Lung (tissue), 12 donors: ENCODE measurements around the gene GNG3. TPM values are rescaled to one million over a fixed set of nuclear protein-coding genes. Genes with fewer than 3 reads are reported as not detected.
A peak's percentile ranks its signal among the peaks of the same experiment; 100 is the strongest.

ENCODE experiments used
- ATAC-seq: fragments of 200-7000 bp; cut with Tn5 transposase; one replicate; pipeline ENCODE4 v1.9.1; 2020; ENCODE audit warnings: moderate number of reproducible peaks; ENCODE audit not compliant: insufficient read depth, low FRiP score
- DNase-seq, 3 donors: peaks; one replicate each; pipeline ENCODE4 v3.0.0-alpha.2; 2013 to 2017
- H3K27ac ChIP-seq, 2 donors: one replicate each; pipeline ENCODE4 v1.5.1; 2013; ENCODE audit warnings: mild to moderate bottlenecking in 2 of 2, moderate library complexity in 2 of 2, control low read depth in 1 of 2, inconsistent platforms in 1 of 2, low read depth in 1 of 2, low read length in 1 of 2
- H3K27me3 ChIP-seq, 3 donors: one replicate each; pipeline ENCODE4 v1.5.1; 2013; ENCODE audit warnings: low read length in 2 of 3; ENCODE audit not compliant: control insufficient read depth in 3 of 3, insufficient read depth in 3 of 3
- H3K36me3 ChIP-seq, 4 donors: one replicate each; pipeline ENCODE4 v1.5.1; 2013; ENCODE audit warnings: low read length in 4 of 4, mild to moderate bottlenecking in 1 of 4, moderate library complexity in 1 of 4; ENCODE audit not compliant: control insufficient read depth in 4 of 4, insufficient read depth in 4 of 4
- H3K4me1 ChIP-seq, 5 donors: one replicate each; pipeline ENCODE4 v1.5.1; 2013; ENCODE audit warnings: low read length in 5 of 5, mild to moderate bottlenecking in 2 of 5, moderate library complexity in 1 of 5; ENCODE audit not compliant: control insufficient read depth in 5 of 5, insufficient read depth in 5 of 5
- H3K4me3 ChIP-seq: one replicate; pipeline ENCODE4 v1.5.1; 2013; ENCODE audit warnings: mild to moderate bottlenecking, control low read depth, moderate library complexity
- H3K9ac ChIP-seq, 2 donors: one replicate each; pipeline ENCODE4 v1.5.1; 2013; ENCODE audit warnings: low read length in 2 of 2, control low read depth in 1 of 2; ENCODE audit not compliant: insufficient read depth in 1 of 2
- H3K9me3 ChIP-seq, 4 donors: one replicate each; pipeline ENCODE4 v1.5.1; 2013; ENCODE audit warnings: low read length in 3 of 4, mild to moderate bottlenecking in 1 of 4, moderate library complexity in 1 of 4; ENCODE audit not compliant: control insufficient read depth in 4 of 4, insufficient read depth in 3 of 4
- WGBS, 2 donors: extraction: QIAGEN DNeasy Blood & Tissue Kit; methylation state at CpG; one replicate each; pipeline ENCODE4 v1.1.7; 2013; 5-methylcytosine and 5-hydroxymethylcytosine counted together
- polyA plus RNA-seq, 2 donors: library from polyadenylated mRNA; stranded (reverse); fragments of 200-250 nt; gene quantifications; one replicate each; pipeline ENCODE4 v1.2.1, GENCODE V29; 2013
- total RNA-seq, 2 donors: library from RNA; depleted of rRNA in 1 of 2; stranded (reverse); fragments of >200 nt in 1 of 2; gene quantifications; one replicate each; pipeline ENCODE4 v1.2.1, GENCODE V29; 2014 to 2021
- TF ChIP-seq, protein P1 (sequence below): IDR thresholded peaks from 2 replicates; pipeline ENCODE4 v1.5.1; 2012; ENCODE audit warnings: mild to moderate bottlenecking; ENCODE audit errors: control extremely low read depth, extremely low read depth
- donor health status: control.
- donor health status: control.
- donor health status: Bipolar disorder and iron deficiency.
- donor health status: healthy.
- donor health status: DM: yes; HTN: yes; CAD: no.

The GNG3 gene
- total and polyA plus RNA-seq, 4 donors, result 0.05 to 0.40 (median 0.26) TPM; not detected in 1

GRCh38 chr11:62752994-62753735, 45.7 kb downstream of the GNG3 start:
- 66 to 72% methylated on average over 15 of the region's 15 CpGs for WGBS, 2 donors
- ATAC-seq (no peak), DNase-seq (no peak)
- peaks cover 0 to 20% (median 11%) of the 10 kb centered on the region in 4 donors for H3K36me3 ChIP-seq
- peak overlapping the region; percentile 41 to 77 for H3K27ac ChIP-seq
- peaks cover 0 to 11% (median 0%) of the 10 kb centered on the region in 5 donors for H3K4me1 ChIP-seq
- no peaks in the 10 kb centered on the region for H3K27me3 ChIP-seq
- TF ChIP-seq, protein P1, sequence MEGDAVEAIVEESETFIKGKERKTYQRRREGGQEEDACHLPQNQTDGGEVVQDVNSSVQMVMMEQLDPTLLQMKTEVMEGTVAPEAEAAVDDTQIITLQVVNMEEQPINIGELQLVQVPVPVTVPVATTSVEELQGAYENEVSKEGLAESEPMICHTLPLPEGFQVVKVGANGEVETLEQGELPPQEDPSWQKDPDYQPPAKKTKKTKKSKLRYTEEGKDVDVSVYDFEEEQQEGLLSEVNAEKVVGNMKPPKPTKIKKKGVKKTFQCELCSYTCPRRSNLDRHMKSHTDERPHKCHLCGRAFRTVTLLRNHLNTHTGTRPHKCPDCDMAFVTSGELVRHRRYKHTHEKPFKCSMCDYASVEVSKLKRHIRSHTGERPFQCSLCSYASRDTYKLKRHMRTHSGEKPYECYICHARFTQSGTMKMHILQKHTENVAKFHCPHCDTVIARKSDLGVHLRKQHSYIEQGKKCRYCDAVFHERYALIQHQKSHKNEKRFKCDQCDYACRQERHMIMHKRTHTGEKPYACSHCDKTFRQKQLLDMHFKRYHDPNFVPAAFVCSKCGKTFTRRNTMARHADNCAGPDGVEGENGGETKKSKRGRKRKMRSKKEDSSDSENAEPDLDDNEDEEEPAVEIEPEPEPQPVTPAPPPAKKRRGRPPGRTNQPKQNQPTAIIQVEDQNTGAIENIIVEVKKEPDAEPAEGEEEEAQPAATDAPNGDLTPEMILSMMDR, result no peak
- no peak overlapping the region for H3K4me3 ChIP-seq
- H3K9me3 ChIP-seq, result no peaks in the 10 kb centered on the region
- H3K9ac ChIP-seq, result no peak overlapping the region

DNA sequence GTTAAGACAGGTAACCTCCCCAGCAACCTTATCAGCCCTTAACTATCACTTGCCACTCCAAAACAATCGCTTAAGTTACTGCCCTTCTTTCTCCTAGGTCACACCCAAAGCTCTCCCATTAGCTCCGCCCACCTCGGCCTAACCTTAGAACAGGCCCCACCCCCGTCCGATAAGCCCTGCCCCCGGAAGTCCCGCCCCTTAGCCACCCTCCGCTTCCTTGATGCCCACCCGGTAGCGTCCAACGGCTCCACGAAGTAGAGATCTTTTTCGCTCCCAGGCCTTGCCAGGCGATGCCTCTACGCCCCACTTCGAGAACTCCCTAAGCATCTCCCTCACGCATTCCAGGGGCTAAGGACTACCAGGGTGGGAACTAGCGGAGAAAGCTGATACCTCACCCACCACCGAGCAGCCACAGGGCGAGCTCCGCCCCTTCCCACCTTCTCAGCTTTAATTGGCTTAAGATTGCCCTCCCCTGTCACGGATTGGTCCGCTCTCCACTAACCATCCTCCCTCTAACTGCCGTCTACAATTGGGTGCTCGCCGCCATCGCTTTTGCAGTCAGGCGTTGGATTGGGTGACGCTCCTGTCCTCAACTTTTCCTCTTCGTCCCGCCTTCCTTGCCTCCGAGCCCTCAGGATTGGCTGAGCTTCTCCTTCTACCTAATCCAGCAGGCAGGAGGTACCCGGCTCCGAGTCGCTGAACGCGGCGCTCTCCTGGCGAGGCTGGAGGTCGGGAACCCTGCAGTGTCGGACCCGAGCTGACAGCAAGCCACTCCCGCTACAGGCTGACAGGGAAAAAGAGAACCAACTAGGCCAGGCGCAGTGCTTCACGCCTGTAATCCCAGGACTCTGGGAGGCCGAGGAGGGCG, 46.5 kb downstream of the GNG3 start, which contains the start of gene ZBTB3:
ZBTB3 (minus strand) TSS at position 425 of the 868 bp plus-strand sequence. CDS start 496 bp downstream, outside the sequence.
- WGBS, 2 donors, result 1% methylated on average over 47 of the region's 47 CpGs

DNA sequence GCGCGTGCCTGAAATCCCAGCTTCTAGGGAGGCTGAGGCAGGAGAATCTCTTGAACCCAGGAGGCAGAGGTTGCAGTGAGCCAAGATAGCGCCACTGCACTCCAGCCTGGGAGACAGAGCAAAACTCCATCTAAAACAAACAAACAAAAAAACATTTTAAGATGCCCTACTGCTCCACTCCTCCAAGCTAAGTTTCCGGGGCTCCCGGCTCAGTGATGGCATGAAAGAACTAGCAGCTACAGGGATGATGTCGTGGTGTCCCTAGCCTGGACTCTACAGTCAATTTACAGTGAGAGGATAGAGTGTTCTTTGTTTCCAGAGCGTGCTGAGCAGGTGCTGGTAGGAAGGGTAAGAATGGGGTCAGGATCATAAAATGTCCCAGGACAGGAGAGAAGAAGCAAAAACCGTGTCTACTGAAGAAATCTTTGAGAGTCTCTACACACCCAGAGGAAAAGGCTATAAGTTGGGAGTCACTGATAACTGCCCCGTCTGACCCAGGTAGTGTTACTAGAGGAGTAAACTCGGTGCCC, 47.7 kb downstream of the GNG3 start:
- Histone ChIP-seq H3K9me3 (no peaks in the 10 kb centered on the region), H3K27me3 (no peaks in the 10 kb centered on the region), H3K36me3 (peaks cover 0 to 16% (median 10%) of the 10 kb centered on the region in 4 donors), H3K9ac (no peak overlapping the region), H3K4me3 (no peak overlapping the region), H3K27ac (no peak overlapping the region), H3K4me1 (peaks cover 0 to 11% (median 0%) of the 10 kb centered on the region in 5 donors)
- TF ChIP-seq, protein P1, result no peak
- 86 to 90% methylated on average over 10 of the region's 10 CpGs for WGBS, 2 donors
- DNase-seq (no peak), ATAC-seq (no peak)

More for the DNA sequence above, 46.5 kb downstream of the GNG3 start, which contains the start of gene ZBTB3:
- Histone ChIP-seq H3K27ac (peak within 1 kb of the TSS; percentile 92 to 96), H3K9ac (peak within 1 kb of the TSS in 1 of 2 donors; percentile 91), H3K9me3 (no peaks in the 10 kb centered on the region), H3K4me1 (peaks cover 0 to 11% (median 0%) of the 10 kb centered on the region in 5 donors), H3K4me3 (peak within 1 kb of the TSS; percentile 71), H3K36me3 (peaks cover 0 to 20% (median 11%) of the 10 kb centered on the region in 4 donors), H3K27me3 (no peaks in the 10 kb centered on the region)
- ATAC-seq (peak; percentile 98), DNase-seq (peak; percentile 98 to 100 (median 99))
- TF ChIP-seq, protein P1, result no peak
